ENCODE data around the gene NPLOC4. TPM values are rescaled to one million over a fixed set of nuclear protein-coding genes. Genes with fewer than 3 reads are reported as not detected.

The NPLOC4 gene
- total and polyA plus RNA-seq, 4 donors = 23.5 to 67.4 (median 50.6) TPM

DNA sequence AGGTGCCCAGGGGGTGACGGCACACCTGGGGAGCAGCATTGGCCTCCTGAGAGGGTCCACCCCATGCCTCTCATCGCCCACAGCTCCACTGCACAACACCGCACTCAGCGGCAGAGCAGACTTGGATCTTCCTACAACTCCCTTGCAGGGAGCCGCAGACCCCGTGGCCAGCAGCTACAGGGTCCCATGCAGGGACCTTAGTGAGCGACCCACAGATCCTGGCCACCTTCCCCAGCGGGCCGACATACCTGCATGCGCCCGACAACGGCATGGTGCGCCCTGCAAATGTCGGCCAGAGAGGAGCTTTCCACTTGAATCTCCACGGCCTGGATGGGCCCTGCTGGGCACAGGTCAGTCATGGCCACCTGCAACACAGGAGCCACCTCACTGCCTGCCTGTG, 93.2 kb downstream of the NPLOC4 start:
- Histone ChIP-seq H3K9me3 (ENCODE audit: control insufficient read depth in 4 of 4, low read length in 3 of 4) (no peaks in the 10 kb centered on the region), H3K27me3 (ENCODE audit: control insufficient read depth in 4 of 4, insufficient read depth in 4 of 4, low read length in 3 of 4) (no peaks in the 10 kb centered on the region), H3K36me3 (ENCODE audit: control insufficient read depth in 4 of 4, insufficient read depth in 3 of 4, low read depth in 1 of 4, low read length in 3 of 4) (peaks cover 5 to 81% (median 33%) of the 10 kb centered on the region in 4 donors), H3K4me3 (ENCODE audit: low read depth in 1 of 3, low read length in 3 of 3) (no peak overlapping the region), H3K9ac (ENCODE audit: low read depth in 1 of 2, low read length in 2 of 2) (no peak overlapping the region), H3K4me1 (ENCODE audit: control insufficient read depth in 4 of 4, insufficient read depth in 4 of 4, low read length in 3 of 4) (peaks cover 0 to 2% (median 0%) of the 10 kb centered on the region in 4 donors), H3K27ac (ENCODE audit: low read depth in 1 of 2, low read length in 2 of 2) (no peak overlapping the region)
- no peak for DNase-seq (ENCODE audit: low spot score)
- WGBS = 98% methylated on average over 15 of the region's 15 CpGs
- TF ChIP-seq, protein P1, sequence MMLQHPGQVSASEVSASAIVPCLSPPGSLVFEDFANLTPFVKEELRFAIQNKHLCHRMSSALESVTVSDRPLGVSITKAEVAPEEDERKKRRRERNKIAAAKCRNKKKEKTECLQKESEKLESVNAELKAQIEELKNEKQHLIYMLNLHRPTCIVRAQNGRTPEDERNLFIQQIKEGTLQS (IDR thresholded peaks at IDR 0.05) = no peak
- no peak for TF ChIP-seq GABPA (IDR thresholded peaks at IDR 0.05 in 1 of 2, conservative IDR thresholded peaks at IDR 0.05 in 1 of 2)
- no peak for TF ChIP-seq HNF4A (conservative IDR thresholded peaks at IDR 0.05)
- TF ChIP-seq RAD21 (IDR thresholded peaks at IDR 0.05) = no peak
- no peak for TF ChIP-seq NR2F2 (IDR thresholded peaks at IDR 0.05)
- TF ChIP-seq REST (IDR thresholded peaks at IDR 0.05) = no peak
- TF ChIP-seq JUND (IDR thresholded peaks at IDR 0.05) = no peak
- no peak for TF ChIP-seq SP1 (IDR thresholded peaks at IDR 0.05)

- Histone ChIP-seq H3K27ac (ENCODE audit: low read depth in 1 of 2, low read length in 2 of 2) (no peak overlapping the region), H3K4me3 (ENCODE audit: low read depth in 1 of 3, low read length in 3 of 3) (no peak overlapping the region), H3K36me3 (ENCODE audit: control insufficient read depth in 4 of 4, insufficient read depth in 3 of 4, low read depth in 1 of 4, low read length in 3 of 4) (peaks cover 5 to 81% (median 33%) of the 10 kb centered on the region in 4 donors), H3K9me3 (ENCODE audit: control insufficient read depth in 4 of 4, low read length in 3 of 4) (no peaks in the 10 kb centered on the region), H3K9ac (ENCODE audit: low read depth in 1 of 2, low read length in 2 of 2) (no peak overlapping the region), H3K4me1 (ENCODE audit: control insufficient read depth in 4 of 4, insufficient read depth in 4 of 4, low read length in 3 of 4) (peaks cover 0 to 2% (median 0%) of the 10 kb centered on the region in 4 donors), H3K27me3 (ENCODE audit: control insufficient read depth in 4 of 4, insufficient read depth in 4 of 4, low read length in 3 of 4) (no peaks in the 10 kb centered on the region)
- TF ChIP-seq TAF1 (conservative IDR thresholded peaks at IDR 0.05) (no peak), NR2F2 (IDR thresholded peaks at IDR 0.05) (no peak), FOXA2 (IDR thresholded peaks at IDR 0.05) (no peak), RAD21 (IDR thresholded peaks at IDR 0.05) (no peak), REST (IDR thresholded peaks at IDR 0.05) (no peak), EGR1 (IDR thresholded peaks at IDR 0.05; ENCODE audit: low read depth in 2 of 2) (no peak), GABPA (IDR thresholded peaks at IDR 0.05 in 1 of 2, conservative IDR thresholded peaks at IDR 0.05 in 1 of 2) (no peak)
- TF ChIP-seq, protein P2, sequence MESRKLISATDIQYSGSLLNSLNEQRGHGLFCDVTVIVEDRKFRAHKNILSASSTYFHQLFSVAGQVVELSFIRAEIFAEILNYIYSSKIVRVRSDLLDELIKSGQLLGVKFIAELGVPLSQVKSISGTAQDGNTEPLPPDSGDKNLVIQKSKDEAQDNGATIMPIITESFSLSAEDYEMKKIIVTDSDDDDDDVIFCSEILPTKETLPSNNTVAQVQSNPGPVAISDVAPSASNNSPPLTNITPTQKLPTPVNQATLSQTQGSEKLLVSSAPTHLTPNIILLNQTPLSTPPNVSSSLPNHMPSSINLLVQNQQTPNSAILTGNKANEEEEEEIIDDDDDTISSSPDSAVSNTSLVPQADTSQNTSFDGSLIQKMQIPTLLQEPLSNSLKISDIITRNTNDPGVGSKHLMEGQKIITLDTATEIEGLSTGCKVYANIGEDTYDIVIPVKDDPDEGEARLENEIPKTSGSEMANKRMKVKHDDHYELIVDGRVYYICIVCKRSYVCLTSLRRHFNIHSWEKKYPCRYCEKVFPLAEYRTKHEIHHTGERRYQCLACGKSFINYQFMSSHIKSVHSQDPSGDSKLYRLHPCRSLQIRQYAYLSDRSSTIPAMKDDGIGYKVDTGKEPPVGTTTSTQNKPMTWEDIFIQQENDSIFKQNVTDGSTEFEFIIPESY (IDR thresholded peaks at IDR 0.05) = no peak
- TF ChIP-seq, protein P3, sequence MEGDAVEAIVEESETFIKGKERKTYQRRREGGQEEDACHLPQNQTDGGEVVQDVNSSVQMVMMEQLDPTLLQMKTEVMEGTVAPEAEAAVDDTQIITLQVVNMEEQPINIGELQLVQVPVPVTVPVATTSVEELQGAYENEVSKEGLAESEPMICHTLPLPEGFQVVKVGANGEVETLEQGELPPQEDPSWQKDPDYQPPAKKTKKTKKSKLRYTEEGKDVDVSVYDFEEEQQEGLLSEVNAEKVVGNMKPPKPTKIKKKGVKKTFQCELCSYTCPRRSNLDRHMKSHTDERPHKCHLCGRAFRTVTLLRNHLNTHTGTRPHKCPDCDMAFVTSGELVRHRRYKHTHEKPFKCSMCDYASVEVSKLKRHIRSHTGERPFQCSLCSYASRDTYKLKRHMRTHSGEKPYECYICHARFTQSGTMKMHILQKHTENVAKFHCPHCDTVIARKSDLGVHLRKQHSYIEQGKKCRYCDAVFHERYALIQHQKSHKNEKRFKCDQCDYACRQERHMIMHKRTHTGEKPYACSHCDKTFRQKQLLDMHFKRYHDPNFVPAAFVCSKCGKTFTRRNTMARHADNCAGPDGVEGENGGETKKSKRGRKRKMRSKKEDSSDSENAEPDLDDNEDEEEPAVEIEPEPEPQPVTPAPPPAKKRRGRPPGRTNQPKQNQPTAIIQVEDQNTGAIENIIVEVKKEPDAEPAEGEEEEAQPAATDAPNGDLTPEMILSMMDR (IDR thresholded peaks at IDR 0.05; ENCODE audit: low read depth, low read length, missing input control) = no peak
- DNase-seq (ENCODE audit: low spot score) = no peak
- 97% methylated on average over 14 of the region's 14 CpGs for WGBS
Observed at GRCh38 chr17:81543339-81543675, 93.6 kb downstream of the NPLOC4 start.
